ENCODE results near the gene WSB1.

GRCh38 chr17:27338536-27338985, 44.6 kb downstream of the WSB1 start:
- TF ChIP-seq POLR2A (IDR thresholded peaks at IDR 0.05; ENCODE audit: low read depth, low read length) (no peak), POLR2AphosphoS5 (IDR thresholded peaks at IDR 0.05; ENCODE audit: low read depth, low read length) (no peak)

Data from GM12892 (cell line).